ENCODE measurements around the gene CPAMD8.
A peak's percentile ranks its signal among the peaks of the same experiment; 100 is the strongest.

Gene CPAMD8

DNA sequence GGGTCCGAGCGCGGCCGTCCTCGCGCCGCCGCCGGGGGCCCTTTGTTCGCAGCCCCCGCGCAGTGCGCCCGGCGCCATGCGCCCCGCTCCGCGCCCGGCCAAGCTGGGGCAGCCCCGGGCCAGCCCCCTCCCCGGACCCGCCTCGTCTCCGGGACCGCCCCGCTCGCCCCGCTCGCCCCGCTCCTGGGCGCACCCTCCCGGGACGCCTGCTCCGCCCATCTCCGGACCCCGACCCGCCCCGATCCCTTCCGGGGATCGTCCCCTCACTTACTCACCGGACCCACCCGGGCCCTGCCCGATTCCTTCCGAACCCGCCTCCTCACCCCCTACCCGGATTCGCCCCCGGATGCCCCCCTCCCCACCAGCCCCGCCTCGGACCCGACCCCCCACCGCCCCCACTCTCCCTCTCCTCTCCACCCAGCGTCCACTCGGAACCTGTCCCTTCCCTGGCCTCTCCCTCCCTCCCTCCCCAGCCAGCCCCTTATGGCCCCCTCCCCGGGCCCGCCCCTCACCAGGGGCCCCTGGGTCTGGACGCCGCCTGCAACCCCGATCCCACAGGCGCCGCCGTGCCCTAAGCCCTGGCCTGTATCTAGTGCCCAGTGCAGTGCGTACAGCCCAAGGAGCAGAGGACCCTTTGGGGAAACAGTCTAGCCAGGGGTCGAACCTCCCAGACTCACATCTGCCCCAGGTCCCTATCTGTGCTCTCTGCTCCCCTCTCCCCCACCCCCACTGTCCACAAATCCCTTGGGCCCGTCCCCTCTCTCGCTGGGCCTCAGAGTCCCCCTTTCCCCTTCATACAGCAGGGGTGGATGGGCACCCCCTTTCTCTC lies at the start of gene CPAMD8:
Gene CPAMD8, minus strand, starts transcription at position 105 of the 829 bp plus-strand sequence. CDS start 168 bp downstream, outside the sequence.
- DNase-seq = no peak

DNA sequence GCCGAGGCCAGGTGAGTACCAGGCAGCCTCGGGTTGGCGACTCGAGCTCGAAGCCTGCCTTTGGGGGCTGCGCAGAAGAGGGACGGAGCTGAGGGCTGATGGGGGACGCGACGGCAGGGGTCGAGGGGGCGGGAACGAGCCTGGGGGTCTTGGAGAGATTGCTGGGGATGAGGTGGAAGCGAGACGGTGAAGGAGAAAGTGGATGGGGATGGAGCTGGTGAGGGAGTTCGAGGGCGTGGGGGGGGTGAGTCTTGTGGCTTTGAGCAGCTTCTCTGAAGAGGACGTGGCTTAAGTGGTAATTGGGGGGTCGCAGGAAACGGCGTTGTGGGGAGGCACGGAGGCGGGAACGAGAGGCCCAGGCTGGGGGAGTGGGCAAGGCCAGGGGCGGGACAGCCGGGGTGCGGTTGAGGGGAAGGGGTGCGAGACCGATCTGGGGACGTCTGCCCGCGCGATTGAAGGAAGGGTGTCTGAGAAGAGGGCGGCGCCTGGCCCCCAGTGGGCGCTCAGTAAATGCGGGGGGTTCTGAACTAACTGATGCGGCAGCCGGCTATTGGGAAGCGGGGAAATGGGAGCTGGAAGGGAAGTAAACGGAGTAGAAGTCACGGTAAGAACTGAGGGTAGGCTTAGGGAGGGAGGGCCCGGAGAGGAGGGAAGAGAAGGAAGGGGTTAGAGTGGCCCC lies 49.4 kb upstream of the CPAMD8 start:
- DNase-seq = no peak

DNA sequence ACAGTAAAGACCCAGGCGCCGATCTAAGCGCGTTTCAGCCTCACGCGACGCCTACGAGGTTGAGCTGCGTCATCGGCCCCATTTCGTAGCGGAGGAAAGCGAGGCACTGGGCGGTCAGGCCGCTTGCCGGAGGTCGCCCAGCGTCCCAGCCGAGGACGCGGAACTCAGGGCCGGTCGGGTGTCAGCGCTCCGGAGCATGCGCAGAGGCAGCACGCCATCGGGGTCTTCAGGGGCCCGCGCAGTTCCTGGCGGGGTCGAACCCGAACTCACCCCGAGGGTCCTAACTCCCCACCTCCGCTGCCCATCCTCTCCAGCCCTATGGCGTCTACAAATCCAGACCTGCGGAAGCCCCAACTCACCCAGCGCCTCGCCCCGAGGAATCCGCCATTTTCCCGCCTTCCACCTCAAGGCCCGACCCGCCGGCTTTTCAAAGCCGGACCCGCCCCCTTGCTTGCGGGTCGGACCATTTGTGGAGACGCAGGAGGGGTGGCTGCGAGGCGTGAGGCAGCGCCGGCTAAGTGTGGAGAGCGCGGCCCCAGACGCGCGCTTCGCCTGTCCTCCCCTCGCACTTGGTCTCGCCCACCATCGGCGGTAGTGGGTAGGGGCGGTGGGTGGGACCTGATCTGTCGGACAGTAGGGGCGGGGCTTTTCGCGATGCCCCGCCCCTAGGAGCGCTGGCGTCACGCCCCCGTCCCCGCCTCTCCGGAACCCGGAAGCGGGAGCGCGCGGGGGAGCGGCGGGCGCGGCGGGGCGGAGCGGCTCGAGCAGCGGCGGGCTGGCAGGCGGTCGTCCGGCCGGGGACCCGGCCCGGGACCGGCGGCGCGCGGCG lies 48.6 kb upstream of the CPAMD8 start, which contains the start of the genes HAUS8 and MYO9B:
Gene HAUS8, minus strand, starts transcription at position 418 of the 829 bp plus-strand sequence. Its CDS starts 30 bp downstream, at position 388.
Gene MYO9B, plus strand, starts transcription at position 743 of the 829 bp plus-strand sequence. CDS start 25,941 bp downstream, outside the sequence.
- peak; percentile 56 for DNase-seq

DNA sequence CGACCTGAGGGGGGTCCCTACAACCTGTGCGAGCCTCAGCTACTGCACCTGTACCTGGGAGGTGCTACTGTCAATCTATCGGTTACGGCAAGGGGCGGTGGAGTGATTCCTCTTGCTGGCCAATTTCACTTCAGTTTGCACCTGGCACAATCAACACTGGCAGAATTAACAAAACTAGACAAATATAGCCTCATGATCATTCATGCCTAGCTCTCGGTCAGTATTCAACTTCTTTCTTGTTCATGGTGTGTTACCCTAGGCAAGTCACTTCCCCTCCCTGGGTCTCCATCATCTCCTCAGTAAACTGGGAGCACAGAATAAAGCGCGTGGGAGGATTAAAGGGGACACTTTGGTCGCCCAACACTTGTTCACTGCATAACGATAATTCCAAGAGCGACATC lies 48.0 kb upstream of the CPAMD8 start:
- no peak for DNase-seq

DNA sequence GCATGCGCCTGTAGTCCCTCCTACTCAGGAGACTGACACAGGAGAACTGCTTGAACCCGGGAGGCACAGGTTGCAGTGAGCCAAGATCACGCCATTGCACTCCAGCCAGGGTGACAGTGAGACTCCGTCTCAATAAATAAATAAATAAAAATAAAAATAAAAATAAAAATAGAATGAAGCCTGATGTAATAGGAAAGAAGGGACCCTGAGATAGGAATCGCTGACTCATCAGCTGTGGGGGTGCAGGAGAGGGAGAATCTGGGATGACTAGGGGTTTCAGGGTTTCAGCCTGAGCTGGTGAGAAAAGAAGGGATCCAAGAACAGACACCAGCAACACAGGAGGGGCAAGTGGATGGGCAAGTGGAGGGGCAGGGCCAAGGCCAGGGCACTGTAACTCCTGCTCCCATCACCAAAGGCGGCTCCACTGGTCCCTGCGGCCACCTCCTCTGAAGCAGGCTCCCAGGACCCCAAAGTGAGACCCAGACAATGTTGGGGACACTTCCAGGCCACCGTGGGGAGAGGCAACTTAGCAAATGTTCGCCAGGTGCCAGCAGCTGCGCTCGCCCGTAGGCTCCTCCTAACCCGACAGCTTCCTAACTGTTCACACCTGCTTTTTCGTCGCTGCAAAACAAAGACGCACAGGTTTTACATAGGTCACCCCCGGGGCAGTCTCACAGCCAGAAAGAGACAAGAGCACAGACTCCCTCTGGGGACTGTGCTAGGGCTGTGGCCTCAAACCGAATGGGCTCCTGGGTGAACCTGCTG lies 47.4 kb upstream of the CPAMD8 start:
- no peak for DNase-seq

DNA sequence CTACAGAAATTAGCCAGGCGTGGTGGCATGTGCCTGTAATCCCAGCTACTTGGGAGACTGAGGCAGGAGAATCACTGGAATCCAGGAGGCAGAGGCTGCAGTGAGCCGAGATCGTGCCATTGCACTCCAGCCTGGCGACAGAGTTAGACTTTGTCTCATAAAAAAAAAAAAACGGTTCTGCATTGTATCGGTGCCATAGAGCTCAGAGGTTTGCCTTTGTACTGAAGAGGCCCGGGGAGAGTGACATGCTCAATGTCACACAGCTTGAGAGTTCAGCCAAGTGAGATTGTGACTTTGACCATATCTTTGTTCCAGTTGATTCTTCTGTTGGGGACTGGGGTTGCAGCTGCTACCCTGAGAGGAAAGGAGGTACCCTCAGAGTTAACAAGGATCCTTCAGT lies 44.3 kb upstream of the CPAMD8 start:
- no peak for DNase-seq

DNA sequence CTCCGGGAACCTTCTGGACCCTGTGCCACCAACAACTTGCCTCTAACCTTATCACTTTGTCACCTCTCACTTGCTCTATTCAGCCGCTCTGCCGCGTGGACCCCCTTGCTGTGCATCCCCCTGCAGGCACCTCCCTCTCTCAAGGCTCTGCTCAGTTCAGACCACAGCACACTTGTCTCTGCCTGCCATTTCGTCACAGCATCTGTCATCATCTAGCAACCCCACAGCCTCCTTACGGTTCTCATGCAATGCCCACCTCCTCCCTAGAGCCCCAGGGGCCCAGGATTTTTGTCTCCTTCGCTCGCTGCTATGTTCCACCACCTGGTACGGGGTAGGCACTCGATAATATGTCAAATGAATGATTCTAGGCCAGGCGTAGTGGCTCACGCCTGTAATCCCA lies 43.8 kb upstream of the CPAMD8 start:
- DNase-seq = no peak

DNA sequence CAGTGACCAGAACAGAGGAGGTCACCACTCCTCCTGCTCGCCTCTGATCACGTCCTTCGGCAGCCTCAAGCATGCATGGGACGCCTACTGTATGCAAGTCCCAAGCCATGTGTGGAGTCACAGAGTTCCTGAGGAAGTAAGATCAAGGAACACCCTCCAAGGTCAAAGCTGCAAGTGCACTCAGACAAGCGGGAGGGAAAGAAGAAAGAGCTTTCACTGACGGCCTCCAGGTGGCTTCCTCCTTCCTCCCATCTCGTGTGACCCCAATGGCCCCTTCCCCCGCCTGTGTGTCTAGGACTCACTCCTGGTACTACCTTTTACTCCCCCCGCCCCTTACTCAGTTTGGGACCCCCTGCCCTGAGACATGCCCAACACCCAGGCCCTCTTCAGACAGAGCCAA lies 42.6 kb upstream of the CPAMD8 start:
- DNase-seq = no peak

DNA sequence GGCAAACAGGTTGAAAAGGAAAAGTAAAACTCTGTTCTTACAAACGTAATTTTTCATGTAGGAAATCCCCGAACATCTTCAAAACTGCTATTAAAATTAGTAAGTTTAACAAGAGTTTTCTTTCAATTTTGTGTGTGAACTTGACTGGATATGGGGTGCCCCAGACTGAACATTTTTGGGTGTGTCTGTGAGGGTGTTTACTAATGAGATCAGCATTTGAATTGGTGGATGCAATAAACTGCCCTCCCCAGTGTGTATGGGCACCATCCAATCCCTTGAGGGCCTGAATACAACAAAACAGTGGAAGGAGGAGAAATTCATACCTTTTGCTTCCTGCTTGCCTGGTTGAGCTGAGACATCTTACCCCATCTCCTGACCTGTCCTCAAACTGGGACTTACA lies 36.8 kb upstream of the CPAMD8 start:
- DNase-seq = no peak

DNA sequence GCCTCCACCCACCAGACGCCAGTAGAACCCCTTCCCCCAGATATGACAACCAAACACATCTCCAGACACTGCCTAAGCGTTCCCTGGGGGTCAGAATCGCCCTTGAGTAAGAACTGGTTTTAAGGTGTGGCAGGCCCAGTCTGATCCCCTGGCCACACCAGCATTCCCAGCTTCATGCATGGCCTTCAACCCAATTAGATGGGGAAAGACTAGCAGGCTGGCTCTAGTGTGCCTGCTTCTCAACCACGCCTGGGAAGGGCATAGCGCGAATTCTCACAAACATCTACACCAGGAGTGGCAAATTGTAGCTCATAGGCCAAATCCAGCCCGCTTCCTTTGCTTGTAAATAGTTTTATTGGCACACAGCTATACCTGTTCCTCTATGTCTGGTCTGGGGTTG lies 35.1 kb upstream of the CPAMD8 start:
- DNase-seq = no peak

DNA sequence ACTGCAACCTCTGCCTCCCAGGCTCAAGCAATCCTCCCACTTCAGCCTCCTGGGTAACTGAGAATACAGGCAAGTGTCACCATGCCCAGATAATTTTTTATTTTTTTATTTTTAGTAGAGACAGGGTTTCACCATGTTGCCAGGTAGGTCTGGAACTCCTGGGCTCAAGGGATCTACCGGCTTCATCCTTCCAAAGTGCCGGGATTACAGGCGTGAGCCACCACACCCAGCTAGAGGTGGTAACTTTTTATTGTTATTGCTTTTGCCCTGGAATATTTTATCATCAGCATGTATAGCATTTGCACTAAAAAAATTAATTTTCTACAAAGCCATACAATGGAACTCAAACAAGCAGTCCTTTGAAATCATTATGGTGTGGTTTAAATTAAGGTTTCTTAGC lies 34.6 kb upstream of the CPAMD8 start:
- no peak for DNase-seq

DNA sequence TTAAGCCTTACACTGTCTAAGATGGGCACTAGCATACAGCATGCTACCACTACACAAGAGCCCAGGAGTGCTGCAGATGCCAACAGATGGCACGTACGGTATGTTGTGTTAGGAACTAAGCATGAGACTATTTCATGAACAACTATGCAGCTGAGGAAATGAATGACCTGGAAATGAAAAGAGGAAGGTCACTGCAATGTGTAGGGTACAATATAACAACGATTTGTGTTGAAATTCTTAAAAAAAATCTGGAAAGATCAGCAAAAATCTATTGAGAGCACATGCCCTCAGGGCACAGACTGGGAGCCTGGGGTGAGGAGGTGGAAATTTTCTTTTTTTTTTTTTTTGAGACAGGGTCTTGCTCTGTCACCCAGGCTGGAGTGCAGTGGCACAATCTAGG lies 34.2 kb upstream of the CPAMD8 start:
- no peak for DNase-seq

DNA sequence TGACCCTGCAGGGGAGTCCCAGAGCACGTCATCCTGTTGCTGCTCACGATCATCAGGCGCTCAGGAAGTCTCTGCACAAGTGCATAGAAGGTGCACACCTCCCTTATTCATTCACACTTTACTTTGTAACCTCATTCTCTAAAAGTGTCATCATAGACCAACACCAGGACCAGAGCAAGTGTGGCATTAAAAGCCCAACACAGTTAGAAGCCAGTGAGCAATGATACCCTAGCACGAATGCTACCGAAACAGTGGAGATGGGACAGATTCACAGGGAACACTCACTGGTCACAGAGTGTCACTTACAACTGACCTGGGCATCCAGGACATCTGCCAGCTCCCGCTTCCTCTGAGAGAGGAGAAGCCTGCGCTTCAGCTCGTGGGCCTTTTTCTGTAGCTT lies 31.6 kb upstream of the CPAMD8 start:
- DNase-seq = no peak

DNA sequence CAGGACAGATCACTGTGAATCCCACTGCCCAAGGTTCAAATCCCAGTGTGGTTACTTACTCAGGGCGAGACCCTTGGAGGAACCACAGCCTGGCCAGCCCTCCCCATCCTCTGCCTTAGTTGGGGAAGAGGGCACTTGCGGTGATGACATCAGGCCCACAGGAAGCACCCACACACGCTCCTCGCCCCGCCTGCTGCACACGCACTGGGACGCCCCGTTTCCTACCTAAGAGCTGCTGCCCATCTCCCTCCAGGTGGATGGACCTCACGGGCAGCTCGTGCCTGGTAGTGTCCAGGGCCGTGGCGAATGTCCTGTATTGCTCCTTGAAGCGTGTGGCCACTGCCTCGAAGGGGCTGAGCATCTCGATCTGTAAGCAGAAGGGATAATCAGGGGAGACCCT lies 29.0 kb upstream of the CPAMD8 start:
- no peak for DNase-seq

DNA sequence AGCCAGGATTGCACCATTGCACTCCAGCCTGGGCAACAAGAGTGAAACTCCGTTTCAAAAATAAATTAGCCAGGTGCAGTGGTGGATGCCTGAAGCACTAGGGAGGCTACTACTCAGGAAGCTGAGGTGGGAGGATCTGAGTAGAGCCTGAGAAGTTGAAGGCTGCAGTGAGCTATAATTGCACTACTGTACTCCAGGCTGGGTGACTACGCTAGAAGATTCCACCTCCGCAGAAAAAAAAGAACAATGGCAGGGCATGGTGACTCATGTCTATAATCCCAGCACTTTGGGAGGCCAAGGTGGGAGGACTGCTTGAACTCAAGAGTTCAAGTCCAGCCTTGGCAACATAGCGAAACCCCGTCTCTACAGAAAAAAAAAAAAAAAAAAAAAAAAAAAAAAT lies 28.1 kb upstream of the CPAMD8 start:
- no peak for DNase-seq

DNA sequence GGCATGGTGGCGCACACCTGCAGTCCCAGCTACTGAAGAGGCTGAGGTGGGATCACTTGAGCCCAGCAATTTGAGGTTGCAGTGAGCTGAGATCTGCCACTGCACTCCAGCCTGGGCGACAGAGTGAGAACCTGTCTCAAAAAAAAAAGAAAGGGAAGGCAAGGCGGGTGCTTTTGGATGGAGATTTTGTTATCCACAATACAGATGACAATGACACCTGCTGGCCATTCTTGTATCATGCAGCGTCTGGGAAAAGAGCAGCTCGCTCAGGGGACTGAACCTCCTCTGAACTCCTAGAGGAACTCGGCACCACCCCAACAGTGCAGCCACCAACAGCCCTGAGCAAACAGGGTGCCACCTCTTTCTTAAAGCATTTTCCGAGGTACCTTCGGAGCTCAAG lies 25.8 kb upstream of the CPAMD8 start:
- DNase-seq = no peak

DNA sequence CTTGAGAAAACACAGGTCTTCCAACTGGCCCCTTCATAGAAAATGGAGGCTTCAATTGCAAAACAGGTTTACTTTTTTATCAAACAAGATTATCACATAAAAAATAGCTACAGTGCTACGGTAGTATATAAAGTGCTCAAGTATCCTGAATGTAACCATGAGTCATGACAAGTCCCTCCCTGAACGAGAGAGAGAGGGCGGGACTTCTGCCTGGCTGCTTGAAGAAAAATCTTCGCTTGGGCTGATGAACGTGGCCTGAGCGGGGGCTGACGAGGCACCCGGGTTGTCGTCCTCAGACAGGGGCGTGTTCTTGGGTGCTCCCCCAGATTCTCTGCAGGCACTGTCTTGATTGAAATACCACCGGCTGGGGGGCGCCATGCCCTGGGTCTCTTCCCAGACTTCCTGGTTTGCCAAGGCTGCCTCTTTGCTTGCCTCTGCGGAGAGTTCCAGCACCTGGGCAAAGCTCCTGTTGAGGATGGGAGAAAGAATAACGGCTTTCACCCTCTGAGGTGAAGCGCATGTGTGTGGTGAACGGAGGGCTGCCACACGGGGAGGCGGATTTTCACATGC lies 23.2 kb upstream of the CPAMD8 start:
- no peak for DNase-seq

DNA sequence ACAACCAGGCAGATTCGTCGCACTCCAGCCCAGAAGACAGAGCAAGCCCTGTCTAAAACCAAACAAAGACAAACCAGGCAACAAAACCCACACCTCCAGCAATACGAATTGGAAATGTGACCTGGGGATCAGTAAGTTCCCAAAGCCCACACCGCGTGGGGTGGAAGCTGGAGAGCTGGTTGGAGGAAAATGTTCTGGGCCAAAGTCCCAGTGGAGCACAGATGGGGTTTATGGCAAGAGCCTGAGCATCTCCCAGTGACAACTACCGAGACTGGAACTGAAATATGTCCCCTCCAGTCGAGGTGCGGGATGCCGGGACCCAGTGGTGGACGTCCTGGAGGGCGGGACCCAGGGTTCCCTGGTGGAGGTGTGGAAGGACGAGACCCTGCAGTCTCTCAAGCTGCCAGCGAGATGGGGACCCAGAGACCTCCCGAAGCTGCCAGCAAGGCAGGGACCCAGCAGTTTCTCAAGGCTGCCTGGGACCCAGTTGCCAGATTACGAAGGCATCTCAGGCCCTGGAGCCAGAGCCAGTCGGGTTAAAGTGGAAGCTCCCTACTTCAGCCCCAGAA lies 22.4 kb upstream of the CPAMD8 start:
- DNase-seq = no peak

DNA sequence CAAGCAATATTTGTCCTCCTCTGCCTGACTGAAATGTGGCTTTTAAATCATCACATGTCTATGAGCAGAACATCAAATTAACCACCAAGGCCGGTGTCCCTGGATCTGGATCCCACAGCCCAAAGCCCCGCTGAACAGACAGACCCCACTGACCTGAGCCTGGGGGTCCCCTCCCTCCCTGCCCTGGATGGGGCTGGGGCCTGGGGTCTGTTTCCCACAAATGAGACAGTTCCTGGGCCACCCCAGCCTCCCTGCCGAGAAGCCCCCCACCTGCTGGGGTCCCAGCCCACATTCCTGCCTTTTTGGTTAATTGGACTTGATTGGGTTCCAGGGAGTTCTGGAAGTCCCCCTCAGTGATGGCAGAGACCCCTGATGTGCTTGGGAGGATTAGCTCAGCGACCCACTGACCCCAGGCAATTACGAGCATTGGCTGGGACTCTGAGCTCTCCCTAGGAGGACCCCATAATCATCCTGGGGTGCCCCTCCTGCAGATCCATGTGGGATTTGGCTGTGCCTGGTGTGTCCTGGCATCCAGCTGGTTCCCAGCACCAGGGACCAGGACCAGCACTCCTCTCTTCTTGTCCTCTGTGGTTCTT lies 19.4 kb upstream of the CPAMD8 start:
- no peak for DNase-seq

DNA sequence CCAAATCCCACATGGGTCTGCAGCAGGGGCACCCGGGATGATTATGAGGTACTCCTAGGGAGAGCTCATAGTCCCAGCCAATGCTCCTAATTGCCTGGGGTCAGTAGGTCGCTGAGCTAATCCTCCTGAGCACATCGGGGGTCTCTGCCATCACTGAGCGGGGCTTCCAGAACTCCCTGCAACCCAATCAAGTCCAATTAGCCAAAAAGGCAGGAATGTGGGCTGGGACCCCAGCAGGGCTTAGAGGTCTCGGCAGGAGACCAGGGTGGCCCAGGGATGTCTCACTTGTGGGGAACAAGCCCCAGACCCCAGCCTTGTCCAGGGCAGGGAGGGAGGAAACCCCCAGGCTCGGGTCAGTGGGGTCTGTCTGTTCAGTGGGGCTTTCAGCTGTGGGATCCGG lies 17.1 kb upstream of the CPAMD8 start:
- DNase-seq = no peak

DNA sequence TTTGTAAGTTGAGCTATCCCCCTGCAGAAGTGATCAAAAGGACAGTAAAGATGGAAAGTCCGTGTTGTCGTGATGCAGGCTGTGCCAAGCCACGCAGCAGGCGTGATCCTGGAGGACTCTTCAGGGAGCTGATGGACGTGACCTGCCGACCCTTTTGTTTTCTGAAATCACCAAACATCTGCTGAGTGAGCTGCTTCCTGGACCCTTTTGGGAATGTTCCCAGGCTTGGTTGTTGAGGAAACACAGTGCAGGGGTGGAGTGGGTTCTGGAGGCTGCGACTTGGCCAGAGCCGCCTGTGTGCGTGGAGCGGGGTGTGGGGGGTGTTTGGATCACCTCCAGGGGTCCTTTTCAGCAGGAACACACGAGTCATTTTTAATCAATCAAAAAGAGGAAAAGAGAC lies 15.4 kb upstream of the CPAMD8 start:
- DNase-seq = no peak
